ENCODE data around the gene NXPE3.

DNA sequence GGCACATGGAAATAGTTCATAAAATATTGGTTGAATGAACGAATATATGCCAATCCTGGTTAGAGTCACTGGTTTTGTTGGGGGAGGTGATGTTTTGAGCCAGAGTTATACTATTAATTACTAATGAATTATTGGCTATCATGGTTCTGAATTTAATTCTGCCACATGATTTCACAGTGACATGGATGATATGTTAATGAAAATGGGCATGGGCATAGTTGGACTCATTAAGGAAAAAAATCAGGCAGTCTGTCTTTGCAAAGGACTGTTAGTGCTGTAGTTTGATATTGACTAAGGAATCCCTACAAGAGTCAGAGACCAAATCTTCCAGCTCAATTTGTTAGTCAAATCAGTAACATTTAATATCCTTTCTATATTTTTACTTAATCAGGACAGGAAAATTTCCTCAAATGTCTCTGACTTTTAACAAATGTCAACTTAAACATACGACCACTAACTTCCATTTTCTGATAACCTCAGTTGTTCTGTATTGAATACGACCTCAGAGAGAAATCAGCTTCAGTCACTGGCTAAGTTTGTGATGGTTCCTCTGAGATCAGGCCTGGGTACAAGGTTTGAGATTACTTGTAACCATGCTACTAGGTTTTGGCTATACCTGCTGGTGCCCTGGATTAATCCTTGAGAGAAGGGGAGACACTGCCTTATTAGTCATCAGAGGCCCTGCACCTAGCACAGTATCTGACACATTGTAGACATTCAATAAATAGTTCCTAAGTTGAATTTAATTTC lies 83.6 kb downstream of the NXPE3 start:
- TF ChIP-seq, protein P1, sequence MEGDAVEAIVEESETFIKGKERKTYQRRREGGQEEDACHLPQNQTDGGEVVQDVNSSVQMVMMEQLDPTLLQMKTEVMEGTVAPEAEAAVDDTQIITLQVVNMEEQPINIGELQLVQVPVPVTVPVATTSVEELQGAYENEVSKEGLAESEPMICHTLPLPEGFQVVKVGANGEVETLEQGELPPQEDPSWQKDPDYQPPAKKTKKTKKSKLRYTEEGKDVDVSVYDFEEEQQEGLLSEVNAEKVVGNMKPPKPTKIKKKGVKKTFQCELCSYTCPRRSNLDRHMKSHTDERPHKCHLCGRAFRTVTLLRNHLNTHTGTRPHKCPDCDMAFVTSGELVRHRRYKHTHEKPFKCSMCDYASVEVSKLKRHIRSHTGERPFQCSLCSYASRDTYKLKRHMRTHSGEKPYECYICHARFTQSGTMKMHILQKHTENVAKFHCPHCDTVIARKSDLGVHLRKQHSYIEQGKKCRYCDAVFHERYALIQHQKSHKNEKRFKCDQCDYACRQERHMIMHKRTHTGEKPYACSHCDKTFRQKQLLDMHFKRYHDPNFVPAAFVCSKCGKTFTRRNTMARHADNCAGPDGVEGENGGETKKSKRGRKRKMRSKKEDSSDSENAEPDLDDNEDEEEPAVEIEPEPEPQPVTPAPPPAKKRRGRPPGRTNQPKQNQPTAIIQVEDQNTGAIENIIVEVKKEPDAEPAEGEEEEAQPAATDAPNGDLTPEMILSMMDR (IDR thresholded peaks at IDR 0.05; ENCODE audit: low read length) = no peak
- TF ChIP-seq EZH2 (IDR thresholded peaks at IDR 0.05; ENCODE audit: borderline replicate concordance, low read length) = no peak

All from OCI-LY1 (cell line).